GM12864 (cell line): ENCODE results near the gene FREM1.

Source experiments
- DNase-seq: peaks from one replicate; pipeline ENCODE4 v3.0.0-alpha.2; 2011; ENCODE audit warnings: low read depth
- H3K4me3 ChIP-seq: 2 replicates; pipeline ENCODE4 v1.5.1; 2011; ENCODE audit warnings: mild to moderate bottlenecking, low read depth, low read length, control low read depth
- TF ChIP-seq, protein P1 (sequence below): IDR thresholded peaks from 2 replicates; pipeline ENCODE4 v1.5.1; 2011; ENCODE audit warnings: low read depth, mild to moderate bottlenecking, moderate library complexity, low read length, control low read depth, inconsistent platforms; ENCODE audit errors: missing control alignments

The FREM1 gene

GRCh38 chr9:14909601-14909960, 647 bp downstream of the FREM1 start:
- H3K4me3 ChIP-seq: no peak overlapping the region
- no peak for DNase-seq
- TF ChIP-seq, protein P1, sequence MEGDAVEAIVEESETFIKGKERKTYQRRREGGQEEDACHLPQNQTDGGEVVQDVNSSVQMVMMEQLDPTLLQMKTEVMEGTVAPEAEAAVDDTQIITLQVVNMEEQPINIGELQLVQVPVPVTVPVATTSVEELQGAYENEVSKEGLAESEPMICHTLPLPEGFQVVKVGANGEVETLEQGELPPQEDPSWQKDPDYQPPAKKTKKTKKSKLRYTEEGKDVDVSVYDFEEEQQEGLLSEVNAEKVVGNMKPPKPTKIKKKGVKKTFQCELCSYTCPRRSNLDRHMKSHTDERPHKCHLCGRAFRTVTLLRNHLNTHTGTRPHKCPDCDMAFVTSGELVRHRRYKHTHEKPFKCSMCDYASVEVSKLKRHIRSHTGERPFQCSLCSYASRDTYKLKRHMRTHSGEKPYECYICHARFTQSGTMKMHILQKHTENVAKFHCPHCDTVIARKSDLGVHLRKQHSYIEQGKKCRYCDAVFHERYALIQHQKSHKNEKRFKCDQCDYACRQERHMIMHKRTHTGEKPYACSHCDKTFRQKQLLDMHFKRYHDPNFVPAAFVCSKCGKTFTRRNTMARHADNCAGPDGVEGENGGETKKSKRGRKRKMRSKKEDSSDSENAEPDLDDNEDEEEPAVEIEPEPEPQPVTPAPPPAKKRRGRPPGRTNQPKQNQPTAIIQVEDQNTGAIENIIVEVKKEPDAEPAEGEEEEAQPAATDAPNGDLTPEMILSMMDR: no peak

DNA sequence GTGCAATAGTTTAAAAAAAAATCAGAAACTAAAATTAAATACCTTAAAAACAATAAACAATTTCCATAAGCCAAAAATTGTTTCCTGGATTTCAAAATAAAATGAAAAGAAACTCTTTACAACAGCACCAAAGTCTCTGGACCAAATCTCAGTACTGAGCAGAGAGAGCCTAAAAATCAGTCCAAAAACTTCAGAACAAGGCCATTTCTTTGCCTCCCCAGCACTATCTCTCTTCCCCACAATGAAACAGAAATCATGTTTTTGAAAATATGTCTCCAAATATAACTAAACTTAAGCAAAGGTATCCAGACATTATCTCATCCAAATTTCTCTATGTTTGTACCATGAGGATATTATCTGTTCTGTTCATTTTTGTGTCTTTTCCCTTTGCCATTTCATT, 1.0 kb downstream of the FREM1 start:
- no peak for DNase-seq
- TF ChIP-seq, protein P1: no peak
- no peak overlapping the region for H3K4me3 ChIP-seq

- no peak overlapping the region for H3K4me3 ChIP-seq
- no peak for DNase-seq
- TF ChIP-seq, protein P1: no peak
Observed at GRCh38 chr9:14908295-14909180, 1.7 kb downstream of the FREM1 start.

GRCh38 chr9:14907696-14908095, 2.5 kb downstream of the FREM1 start:
- no peak overlapping the region for H3K4me3 ChIP-seq
- TF ChIP-seq, protein P1: no peak
- no peak for DNase-seq

DNA sequence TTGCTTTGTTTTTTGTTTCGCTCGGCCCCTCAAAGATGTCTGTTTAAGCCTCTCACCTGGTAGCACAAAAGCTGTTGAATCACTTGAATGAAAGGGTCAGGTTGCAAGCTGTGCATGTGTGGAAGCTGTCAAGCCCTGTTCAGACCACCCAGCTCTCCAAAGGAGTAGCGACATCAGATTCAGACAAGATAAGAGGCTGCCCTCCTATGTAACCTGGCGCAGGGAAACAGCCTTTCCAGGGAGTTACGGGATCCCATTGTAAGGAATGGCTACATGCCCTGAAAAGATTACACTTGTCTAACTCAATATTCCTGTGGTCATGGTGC, 2.9 kb downstream of the FREM1 start:
- no peak for DNase-seq
- H3K4me3 ChIP-seq: no peak overlapping the region
- TF ChIP-seq, protein P1: no peak

- no peak overlapping the region for H3K4me3 ChIP-seq
- no peak for DNase-seq
- TF ChIP-seq, protein P1: no peak
Observed at GRCh38 chr9:14906644-14907359, 3.4 kb downstream of the FREM1 start.
